Activated T-helper 9 cell treated with anti-CD3 and anti-CD28 coated beads, Interleukin-2, amount 50 U/mL, for 16 hours (primary cell): ENCODE data around the gene BPIFA1.

ENCODE experiments used
- DNase-seq: peaks from one replicate; pipeline ENCODE4 v3.0.0-alpha.2; 2020; ENCODE audit warnings: low read depth

Gene BPIFA1

DNA sequence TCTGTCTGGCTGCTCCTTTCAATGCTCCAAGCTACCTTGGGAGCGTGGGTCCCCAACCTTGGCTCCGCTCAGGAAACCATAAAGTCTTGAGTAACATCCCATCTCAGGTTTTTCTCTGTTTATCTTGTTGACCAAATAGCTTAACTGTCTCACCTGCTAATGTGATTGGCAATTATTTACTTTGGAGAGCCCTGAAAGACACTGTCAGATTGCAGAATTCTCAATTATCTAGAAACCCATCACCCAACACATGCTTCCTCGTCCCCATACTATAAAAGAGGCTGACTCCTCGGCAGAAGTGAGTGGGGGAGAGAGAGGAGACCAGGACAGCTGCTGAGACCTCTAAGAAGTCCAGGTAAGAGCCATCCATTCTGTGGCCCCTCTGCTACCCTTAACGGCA lies at the start of gene BPIFA1:
TSS of gene BPIFA1 (plus strand) at position 301 of the 400 bp plus-strand sequence. CDS start 1,716 bp downstream, outside the sequence.
- no peak for DNase-seq

GRCh38 chr20:33187491-33187890 lies 48.3 kb upstream of the BPIFA1 start:
- DNase-seq = no peak

- DNase-seq = no peak
These were observed 47.4 kb upstream of the BPIFA1 start for GRCh38 chr20:33188421-33188820.

- no peak for DNase-seq
These were observed 44.3 kb upstream of the BPIFA1 start for GRCh38 chr20:33191484-33191883.

GRCh38 chr20:33191955-33192354 lies 43.8 kb upstream of the BPIFA1 start:
- DNase-seq = no peak

- DNase-seq = no peak
These were observed 42.8 kb upstream of the BPIFA1 start for GRCh38 chr20:33192912-33193501.

DNA sequence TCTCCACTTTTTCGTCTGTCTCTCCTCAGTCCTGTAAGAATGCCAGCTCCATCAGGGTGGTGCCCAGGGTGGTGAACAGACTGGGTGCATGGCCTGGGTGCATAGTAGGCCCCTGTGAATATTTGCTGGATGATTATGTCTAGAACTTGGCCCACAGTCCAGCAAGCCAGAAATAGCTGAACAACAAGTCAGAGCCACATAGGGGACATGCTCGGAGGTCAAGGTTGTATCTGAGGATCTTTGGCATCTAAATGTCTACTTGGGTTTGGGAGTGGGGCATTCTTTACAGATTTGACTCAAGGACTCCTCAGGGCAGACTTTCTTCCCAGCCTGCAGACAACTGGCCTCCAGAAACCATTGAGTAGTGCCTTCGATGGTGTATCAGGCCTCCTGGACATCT lies 36.8 kb upstream of the BPIFA1 start:
- DNase-seq = no peak

- DNase-seq = no peak
These were observed 33.3 kb upstream of the BPIFA1 start for GRCh38 chr20:33202451-33202850.

DNA sequence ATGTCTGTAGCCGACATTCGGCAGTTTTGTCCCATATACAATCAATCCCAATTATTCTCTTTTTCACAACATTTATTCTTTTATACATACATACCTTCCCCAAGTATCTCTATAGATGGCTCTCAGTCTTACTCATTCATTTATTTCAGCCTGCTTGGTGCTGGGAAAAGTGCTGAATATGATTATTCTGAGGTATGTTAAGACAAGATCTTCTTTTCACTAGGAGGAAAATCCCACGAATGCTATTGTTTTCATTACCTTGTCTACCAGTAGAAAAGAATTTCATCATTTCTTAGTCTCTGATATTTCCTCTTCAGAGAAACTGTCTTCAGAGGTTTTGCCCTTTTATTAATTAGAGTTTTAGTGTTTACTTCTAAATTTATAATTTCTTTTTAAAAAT lies 32.4 kb upstream of the BPIFA1 start:
- DNase-seq = no peak

- peak; percentile 6 for DNase-seq
These were observed 26.0 kb upstream of the BPIFA1 start for GRCh38 chr20:33209789-33210188.

GRCh38 chr20:33210371-33210770 lies 25.4 kb upstream of the BPIFA1 start:
- no peak for DNase-seq

DNA sequence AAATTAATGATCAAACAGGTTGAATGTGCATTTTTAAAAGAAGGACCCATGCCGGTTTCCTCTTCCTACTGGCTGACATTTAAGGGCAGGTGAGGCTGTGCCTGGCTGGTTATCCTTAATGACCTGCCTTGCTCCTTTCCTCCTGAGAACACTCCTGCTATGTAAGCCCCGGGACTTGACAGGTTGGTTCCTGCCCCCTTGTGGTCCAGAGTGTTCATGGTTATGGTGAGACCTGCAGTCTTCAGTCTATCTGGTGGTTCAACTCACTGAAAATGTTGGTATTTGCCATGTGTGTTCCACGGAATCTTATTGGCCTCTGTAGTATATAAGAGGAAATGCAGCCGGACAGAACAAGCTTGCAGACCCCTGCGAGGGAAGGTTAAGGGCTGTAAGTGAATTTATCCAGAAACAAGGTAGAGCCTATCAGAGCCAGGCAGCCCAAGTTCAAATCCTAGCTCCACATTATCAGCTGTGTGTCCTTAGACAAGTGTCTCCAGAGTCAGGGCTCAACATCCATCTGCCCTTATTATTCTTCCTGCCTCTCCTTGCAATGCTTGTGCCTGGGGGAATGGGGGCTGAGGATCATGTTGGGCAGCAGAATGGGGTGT lies 23.9 kb upstream of the BPIFA1 start:
- DNase-seq = no peak

- DNase-seq = no peak
These were observed 18.7 kb upstream of the BPIFA1 start, which contains the start of gene BPIFA3 for GRCh38 chr20:33217052-33217451. Gene BPIFA3 (plus strand): TSS chr20:33217352. CDS start chr20:33217537, 185 bp downstream.

DNA sequence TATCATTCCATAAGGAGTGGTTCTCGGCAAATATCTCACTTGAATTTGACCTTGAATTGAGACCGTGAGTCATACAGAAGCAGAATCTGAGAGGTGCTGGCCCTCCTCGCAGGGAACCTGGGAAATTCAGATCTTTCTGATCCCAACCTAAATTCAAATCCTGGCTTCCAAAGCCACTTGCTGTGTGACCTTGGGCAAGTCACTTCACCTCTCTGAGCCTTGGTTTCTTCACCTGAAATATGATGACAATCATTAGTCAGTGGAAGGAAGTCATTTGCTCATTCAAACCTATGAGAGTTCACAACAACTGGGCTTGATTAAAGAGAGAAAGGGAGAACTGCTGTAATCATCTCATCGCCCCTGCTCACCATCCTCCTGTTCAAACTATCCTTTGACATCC lies 11.4 kb upstream of the BPIFA1 start:
- DNase-seq = no peak

GRCh38 chr20:33229843-33230242 lies 6.0 kb upstream of the BPIFA1 start:
- no peak for DNase-seq

DNA sequence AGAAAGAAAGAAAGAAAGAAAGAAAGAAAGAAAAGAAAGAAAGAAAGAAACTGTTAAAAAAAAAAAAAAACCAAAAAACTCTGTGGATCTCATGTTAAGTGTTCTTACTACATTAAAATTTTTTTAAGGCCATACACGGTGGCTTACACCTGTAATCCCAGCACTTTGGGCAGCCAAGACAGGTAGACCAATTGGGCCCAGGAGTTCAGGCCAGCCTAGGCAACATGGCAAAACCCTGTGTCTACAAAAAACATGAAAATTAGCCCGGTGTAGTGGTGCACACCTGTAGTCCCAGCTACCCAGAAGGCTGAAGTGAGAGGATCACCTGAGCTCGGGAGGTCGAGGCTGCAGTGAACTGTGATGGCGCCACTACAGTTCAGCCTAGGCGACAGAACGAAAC lies 4.6 kb upstream of the BPIFA1 start:
- DNase-seq = no peak

- DNase-seq = no peak
These were observed 3.2 kb upstream of the BPIFA1 start for GRCh38 chr20:33232486-33233072.

DNA sequence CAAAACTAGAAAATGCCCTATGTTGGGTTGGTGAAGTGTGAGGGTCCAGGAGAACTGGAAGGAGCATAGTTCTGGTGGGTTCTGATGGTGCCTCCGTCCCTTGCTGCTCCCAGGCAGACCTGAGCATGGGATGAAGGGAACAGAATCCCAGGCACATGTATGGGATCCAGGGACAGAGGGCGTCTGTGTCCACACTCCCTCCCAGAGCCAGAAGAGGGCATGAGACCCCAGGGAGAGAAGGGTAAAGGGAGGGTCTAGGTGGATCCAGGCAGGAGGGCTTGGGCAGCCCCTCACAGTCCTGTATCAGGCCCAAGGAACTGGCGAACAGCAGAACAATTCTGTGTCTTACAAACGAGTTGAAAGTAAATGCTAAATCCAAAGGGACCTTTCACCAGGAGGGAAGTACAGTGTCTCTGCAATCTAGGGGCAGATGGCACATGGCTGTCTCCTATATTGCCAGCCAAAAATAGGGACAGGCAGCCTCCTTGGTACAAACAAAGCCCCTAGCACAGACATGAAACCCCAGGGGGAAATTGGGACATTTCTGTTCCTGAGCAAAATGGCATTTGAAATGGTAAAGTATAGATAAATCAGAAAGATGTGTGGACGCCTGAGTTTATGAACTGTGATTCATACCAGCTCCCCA lies 2.5 kb upstream of the BPIFA1 start:
- no peak for DNase-seq

- DNase-seq = no peak
These were observed 1.7 kb upstream of the BPIFA1 start for GRCh38 chr20:33234050-33234449.

- no peak for DNase-seq
These were observed 555 bp downstream of the BPIFA1 start for GRCh38 chr20:33236351-33236750.

GRCh38 chr20:33237989-33238388 lies 2.2 kb downstream of the BPIFA1 start:
- no peak for DNase-seq

- DNase-seq = no peak
These were observed 3.6 kb downstream of the BPIFA1 start for GRCh38 chr20:33239418-33239817.
